Tibial nerve (tissue), 4 donors: ENCODE results near the gene RGR. TPM values are rescaled to one million over a fixed set of nuclear protein-coding genes. Genes with fewer than 3 reads are reported as not detected.

Source experiments
- DNase-seq, 2 donors: peaks; one replicate each; pipeline ENCODE4 v3.0.0-alpha.2; 2019; ENCODE audit warnings: low spot score in 2 of 2
- H3K27ac ChIP-seq, 4 donors: fragments of 200-600 bp; sonication (generic) in 3 of 4; one replicate each; pipeline ENCODE4 v1.5.1; 2017 to 2019; ENCODE audit warnings: mild to moderate bottlenecking in 1 of 4
- H3K27me3 ChIP-seq, 2 donors: fragments of 200-600 bp; sonication (generic) in 1 of 2; one replicate each; pipeline versions ENCODE4 v1.5.1 to v1.6.0; 2017 to 2019
- H3K36me3 ChIP-seq, 3 donors: fragments of 200-600 bp; sonication (generic); one replicate each; pipeline ENCODE4 v1.5.1; 2018 to 2019
- H3K4me1 ChIP-seq, 4 donors: fragments of 200-600 bp; sonication (generic) in 3 of 4; one replicate each; pipeline ENCODE4 v1.5.1; 2017 to 2019
- H3K4me3 ChIP-seq, 4 donors: fragments of 200-600 bp; sonication (generic) in 3 of 4; one replicate each; pipeline ENCODE4 v1.5.1; 2017 to 2019; ENCODE audit warnings: mild to moderate bottlenecking in 1 of 4, moderate library complexity in 1 of 4
- H3K9me3 ChIP-seq, 4 donors: fragments of 200-600 bp; sonication (generic) in 3 of 4; one replicate each; pipeline ENCODE4 v1.5.1; 2017 to 2019
- CTCF ChIP-seq, 5 experiments: fragments of 200-600 bp in 3 of 5; fragments of 450-650 bp in 2 of 5; sonication (generic) in 3 of 5; IDR thresholded peaks; one replicate each; pipeline ENCODE4 v1.5.1; 2016 to 2019; ENCODE audit warnings: antibody characterized with exemption in 5 of 5, mild to moderate bottlenecking in 3 of 5, moderate library complexity in 2 of 5
- EP300 ChIP-seq, 2 donors: sonication (generic); formaldehyde crosslinking; IDR thresholded peaks; one replicate each; pipeline ENCODE4 v1.6.1; 2017; ENCODE audit warnings: antibody characterized with exemption in 2 of 2, mild to moderate bottlenecking in 1 of 2
- POLR2A ChIP-seq, 2 donors: fragments of 450-650 bp; IDR thresholded peaks; one replicate each; pipeline ENCODE4 v1.6.1; 2017; ENCODE audit warnings: antibody characterized with exemption in 2 of 2, mild to moderate bottlenecking in 2 of 2, moderate library complexity in 2 of 2
- WGBS, 2 donors: methylation state at CpG; one replicate each; pipeline ENCODE4 v1.1.5; 2018; 5-methylcytosine and 5-hydroxymethylcytosine counted together
- total RNA-seq, 4 donors: library from RNA; depleted of rRNA; stranded (reverse); fragments of >200 nt; gene quantifications; one replicate each; pipeline ENCODE4 v1.1.0, GENCODE V29; 2016

Gene RGR
- total RNA-seq, 4 donors from 2014 or later, result 0.42 TPM; not detected in 3

- WGBS, 2 donors, result 83 to 84% methylated on average over 13 of the region's 13 CpGs
- Histone ChIP-seq H3K4me3 (no peak within 1 kb of the TSS), H3K36me3 (no peaks in the 10 kb centered on the region), H3K4me1 (peaks cover 0 to 27% (median 0%) of the 10 kb centered on the region in 4 donors), H3K27ac (no peak within 1 kb of the TSS), H3K9me3 (no peaks in the 10 kb centered on the region), H3K27me3 (peaks cover 0 to 7% of the 10 kb centered on the region in 2 donors)
- no peak for DNase-seq
- TF ChIP-seq POLR2A (IDR thresholded peaks at IDR 0.05), result no peak
These were observed 3.6 kb upstream of the RGR start, which contains the start of gene LRIT1 for GRCh38 chr10:84241185-84241790. Gene LRIT1, minus strand, starts transcription at chr10:84241546. Its CDS starts 107 bp downstream, at chr10:84241439.

GRCh38 chr10:84243759-84244158 is 1.1 kb upstream of the RGR start:
- Histone ChIP-seq H3K27ac (peak overlapping the region in 3 of 4 donors; percentile 64 to 84 (median 75)), H3K4me1 (peaks cover 0 to 27% (median 0%) of the 10 kb centered on the region in 4 donors), H3K36me3 (no peaks in the 10 kb centered on the region), H3K4me3 (no peak overlapping the region), H3K27me3 (no peaks in the 10 kb centered on the region), H3K9me3 (no peaks in the 10 kb centered on the region)
- WGBS, 2 donors, result 87 to 89% methylated on average over 3 of the region's 3 CpGs
- TF ChIP-seq EP300 (IDR thresholded peaks at IDR 0.05) (no peak), POLR2A (IDR thresholded peaks at IDR 0.05) (no peak), CTCF (IDR thresholded peaks at IDR 0.05) (no peak)
- no peak for DNase-seq

GRCh38 chr10:84247496-84247895 is 2.6 kb downstream of the RGR start:
- Histone ChIP-seq H3K4me1 (peaks cover 0 to 27% (median 0%) of the 10 kb centered on the region in 4 donors), H3K27me3 (no peaks in the 10 kb centered on the region), H3K9me3 (peaks cover 0 to 7% (median 0%) of the 10 kb centered on the region in 4 donors), H3K4me3 (no peak overlapping the region), H3K36me3 (peaks cover 0 to 6% (median 0%) of the 10 kb centered on the region in 3 donors), H3K27ac (peak overlapping the region in 1 of 4 donors; percentile 8)
- DNase-seq, result no peak
- TF ChIP-seq POLR2A (IDR thresholded peaks at IDR 0.05) (no peak), EP300 (IDR thresholded peaks at IDR 0.05) (no peak), CTCF (IDR thresholded peaks at IDR 0.05) (no peak)
- WGBS, 2 donors, result 78 to 80% methylated on average over 6 of the region's 6 CpGs

- H3K27ac ChIP-seq, result no peak overlapping the region
- H3K27me3 ChIP-seq, result no peaks in the 10 kb centered on the region
- no peak overlapping the region for H3K4me3 ChIP-seq
- H3K4me1 ChIP-seq, result peaks cover 0 to 20% (median 0%) of the 10 kb centered on the region in 4 donors
- 62 to 82% methylated on average over 12 of the region's 12 CpGs for WGBS, 2 donors
- TF ChIP-seq POLR2A (IDR thresholded peaks at IDR 0.05), result no peak
- no peak for TF ChIP-seq CTCF (IDR thresholded peaks at IDR 0.05)
- TF ChIP-seq EP300 (IDR thresholded peaks at IDR 0.05), result no peak
- H3K9me3 ChIP-seq, result peaks cover 0 to 7% (median 0%) of the 10 kb centered on the region in 4 donors
- no peak for DNase-seq
- peaks cover 0 to 6% (median 0%) of the 10 kb centered on the region in 3 donors for H3K36me3 ChIP-seq
These were observed 3.9 kb downstream of the RGR start for GRCh38 chr10:84248794-84249193.

GRCh38 chr10:84254552-84255478 is 10.0 kb downstream of the RGR start:
- DNase-seq, result no peak
- Histone ChIP-seq H3K27me3 (no peaks in the 10 kb centered on the region), H3K4me3 (no peak overlapping the region), H3K4me1 (peaks cover 0 to 9% (median 0%) of the 10 kb centered on the region in 4 donors), H3K27ac (no peak overlapping the region), H3K36me3 (peaks cover 0 to 6% (median 0%) of the 10 kb centered on the region in 3 donors), H3K9me3 (peaks cover 0 to 7% (median 0%) of the 10 kb centered on the region in 4 donors)
- no peak for TF ChIP-seq POLR2A (IDR thresholded peaks at IDR 0.05)
- TF ChIP-seq CTCF (IDR thresholded peaks at IDR 0.05), result no peak
- WGBS, 2 donors, result 55 to 62% methylated on average over 10 of the region's 10 CpGs
